Measurements from ENCODE around the gene AP1S3.

AP1S3 gene

GRCh38 chr2:223758131-223758840 is 79.1 kb downstream of the AP1S3 start:
- no peak for DNase-seq

- DNase-seq = no peak
Measured at GRCh38 chr2:223753940-223754339, 83.4 kb downstream of the AP1S3 start.

GRCh38 chr2:223751012-223751411 is 86.4 kb downstream of the AP1S3 start:
- DNase-seq = no peak

- DNase-seq = no peak
Measured at GRCh38 chr2:223747392-223748042, 89.9 kb downstream of the AP1S3 start.

- DNase-seq = no peak
Measured at GRCh38 chr2:223746611-223747010, 90.8 kb downstream of the AP1S3 start.

GRCh38 chr2:223744580-223744979 is 92.8 kb downstream of the AP1S3 start:
- no peak for DNase-seq

GRCh38 chr2:223740679-223741078 is 96.7 kb downstream of the AP1S3 start:
- no peak for DNase-seq

- DNase-seq = no peak
Measured at GRCh38 chr2:223737207-223737606, 100.2 kb downstream of the AP1S3 start.

GRCh38 chr2:223736488-223736887 is 100.9 kb downstream of the AP1S3 start:
- DNase-seq = no peak

GRCh38 chr2:223735659-223736244 is 101.6 kb downstream of the AP1S3 start:
- no peak for DNase-seq

- DNase-seq = no peak
Measured at GRCh38 chr2:223735035-223735640, 102.2 kb downstream of the AP1S3 start.

- no peak for DNase-seq
Measured at GRCh38 chr2:223734346-223734745, 103.0 kb downstream of the AP1S3 start.

- DNase-seq = no peak
Measured at GRCh38 chr2:223732346-223732745, 105.0 kb downstream of the AP1S3 start.

- DNase-seq = no peak
Measured at GRCh38 chr2:223731503-223731902, 105.9 kb downstream of the AP1S3 start.

- no peak for DNase-seq
Measured at GRCh38 chr2:223729781-223730180, 107.6 kb downstream of the AP1S3 start.

- peak; percentile 78 for DNase-seq
Measured at GRCh38 chr2:223727562-223727961, 109.8 kb downstream of the AP1S3 start.

GRCh38 chr2:223725986-223726970 is 111.1 kb downstream of the AP1S3 start:
- DNase-seq = no peak

GRCh38 chr2:223725494-223725893 is 111.9 kb downstream of the AP1S3 start:
- no peak for DNase-seq

GRCh38 chr2:223724861-223725260 is 112.5 kb downstream of the AP1S3 start:
- DNase-seq = no peak

GRCh38 chr2:223723954-223724411 is 113.4 kb downstream of the AP1S3 start:
- DNase-seq = no peak

GRCh38 chr2:223722226-223722625 is 115.2 kb downstream of the AP1S3 start:
- no peak for DNase-seq

- no peak for DNase-seq
Measured at GRCh38 chr2:223721746-223722145, 115.6 kb downstream of the AP1S3 start.
